Liver (tissue), 9 donors: ENCODE measurements around the gene ATP12A. TPM values are rescaled to one million over a fixed set of nuclear protein-coding genes. Genes with fewer than 3 reads are reported as not detected.

Experiments used
- DNase-seq: peaks from one replicate; pipeline ENCODE4 v3.0.0-alpha.2; 2017; ENCODE audit warnings: low spot score
- H3K27ac ChIP-seq, 2 donors: one replicate each; pipeline ENCODE4 v1.7.0; 2013; ENCODE audit warnings: inconsistent platforms in 2 of 2, low read length in 2 of 2, control low read depth in 1 of 2, low read depth in 1 of 2, mild to moderate bottlenecking in 1 of 2
- H3K27me3 ChIP-seq, 4 donors: one replicate each; pipeline versions ENCODE4 v1.6.1 to v1.7.0; 2013; ENCODE audit warnings: low read length in 3 of 4, inconsistent platforms in 1 of 4, mild to moderate bottlenecking in 1 of 4, moderate library complexity in 1 of 4; ENCODE audit not compliant: control insufficient read depth in 4 of 4, insufficient read depth in 4 of 4
- H3K36me3 ChIP-seq, 4 donors: one replicate each; pipeline versions ENCODE4 v1.6.1 to v1.7.0; 2013; ENCODE audit warnings: low read length in 3 of 4, mild to moderate bottlenecking in 3 of 4, low read depth in 1 of 4, moderate library complexity in 1 of 4; ENCODE audit not compliant: control insufficient read depth in 4 of 4, insufficient read depth in 3 of 4
- H3K4me1 ChIP-seq, 4 donors: one replicate each; pipeline versions ENCODE4 v1.6.1 to v1.7.0; 2013; ENCODE audit warnings: low read length in 3 of 4, mild to moderate bottlenecking in 3 of 4, moderate library complexity in 1 of 4; ENCODE audit not compliant: control insufficient read depth in 4 of 4, insufficient read depth in 4 of 4
- H3K4me3 ChIP-seq, 3 donors: one replicate each; pipeline versions ENCODE4 v1.6.1 to v1.7.0; 2013; ENCODE audit warnings: low read length in 3 of 3, control low read depth in 1 of 3, low read depth in 1 of 3, mild to moderate bottlenecking in 1 of 3
- H3K9ac ChIP-seq, 2 donors: one replicate each; pipeline ENCODE4 v1.7.0; 2013; ENCODE audit warnings: low read length in 2 of 2, mild to moderate bottlenecking in 2 of 2, moderate library complexity in 2 of 2, control low read depth in 1 of 2, low read depth in 1 of 2
- H3K9me3 ChIP-seq, 4 donors: one replicate each; pipeline versions ENCODE4 v1.6.1 to v1.7.0; 2013; ENCODE audit warnings: low read length in 3 of 4; ENCODE audit not compliant: control insufficient read depth in 4 of 4
- ATF3 ChIP-seq: IDR thresholded peaks from 2 replicates; pipeline ENCODE4 v1.6.1; 2016; ENCODE audit warnings: antibody characterized with exemption
- CTCF ChIP-seq: fragments of 150-350 bp; IDR thresholded peaks from 2 replicates; pipeline ENCODE4 v1.5.1; 2017; ENCODE audit warnings: improper control_type of control experiment, low read depth, low read length; ENCODE audit not compliant: missing input control
- EGR1 ChIP-seq, 2 donors: IDR thresholded peaks; 2 replicates each; pipeline ENCODE4 v1.6.1; 2016 to 2018; ENCODE audit warnings: antibody characterized with exemption in 2 of 2, low read depth in 2 of 2
- FOXA1 ChIP-seq: IDR thresholded peaks from 2 replicates; pipeline ENCODE4 v1.6.1; 2016; ENCODE audit warnings: antibody characterized with exemption
- FOXA2 ChIP-seq: IDR thresholded peaks from 2 replicates; pipeline ENCODE4 v1.6.1; 2016; ENCODE audit warnings: antibody characterized with exemption
- GABPA ChIP-seq, 2 donors: IDR thresholded peaks in 1 of 2; conservative IDR thresholded peaks in 1 of 2; 2 replicates each; pipeline ENCODE4 v1.6.1; 2016; ENCODE audit warnings: antibody characterized with exemption in 2 of 2, mild to moderate bottlenecking in 1 of 2, moderate library complexity in 1 of 2
- HNF4A ChIP-seq, 2 donors: conservative IDR thresholded peaks; 2 replicates each; pipeline ENCODE4 v1.6.1; 2016; ENCODE audit warnings: antibody characterized with exemption in 2 of 2, mild to moderate bottlenecking in 2 of 2
- HNF4G ChIP-seq: IDR thresholded peaks from 2 replicates; pipeline ENCODE4 v1.6.1; 2016; ENCODE audit warnings: antibody characterized with exemption
- JUND ChIP-seq, 2 donors: IDR thresholded peaks; 2 replicates each; pipeline ENCODE4 v1.6.1; 2016; ENCODE audit warnings: antibody characterized with exemption in 2 of 2
- MAX ChIP-seq: IDR thresholded peaks from 2 replicates; pipeline ENCODE4 v1.6.1; 2016; ENCODE audit warnings: antibody characterized with exemption
- NR2F2 ChIP-seq: IDR thresholded peaks from 2 replicates; pipeline ENCODE4 v1.6.1; 2016; ENCODE audit warnings: antibody characterized with exemption
- RAD21 ChIP-seq, 2 donors: IDR thresholded peaks; 2 replicates each; pipeline ENCODE4 v1.6.1; 2016; ENCODE audit warnings: antibody characterized with exemption in 2 of 2, mild to moderate bottlenecking in 2 of 2
- REST ChIP-seq: IDR thresholded peaks from 2 replicates; pipeline ENCODE4 v1.6.1; 2016; ENCODE audit warnings: antibody characterized with exemption, mild to moderate bottlenecking
- RXRA ChIP-seq, 2 donors: IDR thresholded peaks; 2 replicates each; pipeline ENCODE4 v1.6.1; 2017 to 2018; ENCODE audit warnings: antibody characterized with exemption in 2 of 2, mild to moderate bottlenecking in 1 of 2
- SP1 ChIP-seq: IDR thresholded peaks from 2 replicates; pipeline ENCODE4 v1.6.1; 2018; ENCODE audit warnings: antibody characterized with exemption, mild to moderate bottlenecking
- TAF1 ChIP-seq: conservative IDR thresholded peaks from 2 replicates; pipeline ENCODE4 v1.6.1; 2016; ENCODE audit warnings: antibody characterized with exemption, mild to moderate bottlenecking
- YY1 ChIP-seq: IDR thresholded peaks from 2 replicates; pipeline ENCODE4 v1.6.1; 2016; ENCODE audit warnings: antibody characterized with exemption, mild to moderate bottlenecking
- ZBTB33 ChIP-seq: IDR thresholded peaks from 2 replicates; pipeline ENCODE4 v1.6.1; 2016; ENCODE audit warnings: antibody characterized with exemption
- WGBS: extraction: QIAGEN DNeasy Blood & Tissue Kit; methylation state at CpG from one replicate; pipeline ENCODE4 v1.1.7; 2013; 5-methylcytosine and 5-hydroxymethylcytosine counted together
- polyA plus RNA-seq, 2 donors: library from polyadenylated mRNA; stranded (reverse) in 1 of 2; unstranded in 1 of 2; fragments of 200-250 nt in 1 of 2; fragments of >200 nt in 1 of 2; fragmentation: Nextera tagmentation in 1 of 2; extraction: Ambion mirVana in 1 of 2; gene quantifications; one replicate each; pipeline versions ENCODE4 v1.2.1 to v1.2.3, GENCODE V29; 2013 to 2015
- total RNA-seq, 2 donors: library from RNA; depleted of rRNA; stranded (reverse); fragments of >200 nt; gene quantifications; one replicate each; pipeline ENCODE4 v1.2.3, GENCODE V29; 2014
- donor health status: healthy.
- donor health status: healthy.
- donor health status: healthy.
- donor health status: healthy.
- donor health status: healthy.

The ATP12A gene
- total and polyA plus RNA-seq, 4 donors = under 0.01 TPM; not detected in 3

- Histone ChIP-seq H3K36me3 (no peaks in the 10 kb centered on the region), H3K27me3 (no peaks in the 10 kb centered on the region), H3K9me3 (no peaks in the 10 kb centered on the region), H3K9ac (no peak overlapping the region), H3K4me1 (no peaks in the 10 kb centered on the region), H3K27ac (no peak overlapping the region), H3K4me3 (no peak overlapping the region)
- no peak for DNase-seq
- 72% methylated on average over 5 of the region's 5 CpGs for WGBS
- TF ChIP-seq RAD21 (IDR thresholded peaks at IDR 0.05) = no peak
- TF ChIP-seq REST = no peak
- no peak for TF ChIP-seq YY1
- TF ChIP-seq HNF4A (conservative IDR thresholded peaks at IDR 0.05) = no peak
- no peak for TF ChIP-seq GABPA (IDR thresholded peaks at IDR 0.05 in 1 of 2, conservative IDR thresholded peaks at IDR 0.05 in 1 of 2)
- TF ChIP-seq JUND (IDR thresholded peaks at IDR 0.05) = no peak
- no peak for TF ChIP-seq MAX
- TF ChIP-seq NR2F2 = no peak
- TF ChIP-seq SP1 = no peak
- no peak for TF ChIP-seq RXRA (IDR thresholded peaks at IDR 0.05)
- no peak for TF ChIP-seq FOXA1
Observed at GRCh38 chr13:24664726-24665409, 15.3 kb upstream of the ATP12A start.

GRCh38 chr13:24668511-24668910, 11.7 kb upstream of the ATP12A start:
- DNase-seq = no peak
- Histone ChIP-seq H3K9me3 (no peaks in the 10 kb centered on the region), H3K27me3 (no peaks in the 10 kb centered on the region), H3K36me3 (no peaks in the 10 kb centered on the region), H3K27ac (no peak overlapping the region), H3K4me1 (peaks cover 0 to 8% (median 4%) of the 10 kb centered on the region in 4 donors), H3K4me3 (no peak overlapping the region), H3K9ac (no peak overlapping the region)
- TF ChIP-seq YY1 (no peak), FOXA1 (no peak), CTCF (no peak), HNF4A (conservative IDR thresholded peaks at IDR 0.05) (no peak), EGR1 (IDR thresholded peaks at IDR 0.05; ENCODE audit: low read depth in 2 of 2) (no peak), FOXA2 (no peak), JUND (IDR thresholded peaks at IDR 0.05) (no peak), TAF1 (no peak), MAX (no peak), ZBTB33 (no peak), REST (no peak), RAD21 (IDR thresholded peaks at IDR 0.05) (no peak), HNF4G (no peak), ATF3 (no peak), SP1 (no peak), RXRA (IDR thresholded peaks at IDR 0.05) (no peak), NR2F2 (no peak), GABPA (IDR thresholded peaks at IDR 0.05 in 1 of 2, conservative IDR thresholded peaks at IDR 0.05 in 1 of 2) (no peak)
- WGBS = 75% methylated on average over 4 of the region's 4 CpGs
